ENCODE measurements around the gene ADCY3. TPM values are rescaled to one million over a fixed set of nuclear protein-coding genes. Genes with fewer than 3 reads are reported as not detected.

The ADCY3 gene
- total RNA-seq, 3 donors from 2014 or later, result 29.3 to 89.1 (median 56.1) TPM

DNA sequence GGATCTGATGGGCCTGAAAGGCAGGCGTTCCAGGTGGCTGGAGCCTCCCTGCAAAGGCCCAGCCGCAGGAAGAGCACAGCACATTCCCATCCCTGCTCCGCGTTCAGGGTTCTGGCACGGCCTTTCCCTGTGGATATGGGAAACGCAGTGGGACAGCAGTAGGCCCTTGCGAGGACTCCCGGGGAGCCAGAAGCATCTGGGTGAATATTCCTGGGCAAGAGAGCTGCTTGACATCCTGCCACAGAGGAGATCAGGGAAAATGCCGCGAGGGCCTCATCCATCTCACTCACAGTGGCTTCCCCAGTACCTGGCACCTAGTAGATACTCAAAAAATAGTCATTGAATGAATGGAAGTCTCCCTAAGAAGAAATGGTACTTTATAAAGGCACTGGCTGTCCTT is 3.1 kb upstream of the ADCY3 start:
- intact Hi-C loops (cut with DNase I; ENCODE audit: low total_unique reads), result loop anchor here (5.0 kb wide), 1 partner anchor 1634 kb away; no protein-coding TSS in a partner anchor
- Histone ChIP-seq H3K36me3 (no peaks in the 10 kb centered on the region), H3K9me3 (no peaks in the 10 kb centered on the region), H3K4me3 (no peak overlapping the region), H3K27me3 (no peaks in the 10 kb centered on the region), H3K4me1 (peaks cover 0 to 7% of the 10 kb centered on the region in 2 donors), H3K27ac (no peak overlapping the region)
- no peak for TF ChIP-seq POLR2AphosphoS5 (IDR thresholded peaks at IDR 0.05)
- TF ChIP-seq POLR2A (IDR thresholded peaks at IDR 0.05), result no peak
- TF ChIP-seq, protein P1, sequence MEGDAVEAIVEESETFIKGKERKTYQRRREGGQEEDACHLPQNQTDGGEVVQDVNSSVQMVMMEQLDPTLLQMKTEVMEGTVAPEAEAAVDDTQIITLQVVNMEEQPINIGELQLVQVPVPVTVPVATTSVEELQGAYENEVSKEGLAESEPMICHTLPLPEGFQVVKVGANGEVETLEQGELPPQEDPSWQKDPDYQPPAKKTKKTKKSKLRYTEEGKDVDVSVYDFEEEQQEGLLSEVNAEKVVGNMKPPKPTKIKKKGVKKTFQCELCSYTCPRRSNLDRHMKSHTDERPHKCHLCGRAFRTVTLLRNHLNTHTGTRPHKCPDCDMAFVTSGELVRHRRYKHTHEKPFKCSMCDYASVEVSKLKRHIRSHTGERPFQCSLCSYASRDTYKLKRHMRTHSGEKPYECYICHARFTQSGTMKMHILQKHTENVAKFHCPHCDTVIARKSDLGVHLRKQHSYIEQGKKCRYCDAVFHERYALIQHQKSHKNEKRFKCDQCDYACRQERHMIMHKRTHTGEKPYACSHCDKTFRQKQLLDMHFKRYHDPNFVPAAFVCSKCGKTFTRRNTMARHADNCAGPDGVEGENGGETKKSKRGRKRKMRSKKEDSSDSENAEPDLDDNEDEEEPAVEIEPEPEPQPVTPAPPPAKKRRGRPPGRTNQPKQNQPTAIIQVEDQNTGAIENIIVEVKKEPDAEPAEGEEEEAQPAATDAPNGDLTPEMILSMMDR (IDR thresholded peaks at IDR 0.05), result no peak
- peak in 1 of 2 donors; percentile 19 for DNase-seq (ENCODE audit: low spot score in 2 of 2)

DNA sequence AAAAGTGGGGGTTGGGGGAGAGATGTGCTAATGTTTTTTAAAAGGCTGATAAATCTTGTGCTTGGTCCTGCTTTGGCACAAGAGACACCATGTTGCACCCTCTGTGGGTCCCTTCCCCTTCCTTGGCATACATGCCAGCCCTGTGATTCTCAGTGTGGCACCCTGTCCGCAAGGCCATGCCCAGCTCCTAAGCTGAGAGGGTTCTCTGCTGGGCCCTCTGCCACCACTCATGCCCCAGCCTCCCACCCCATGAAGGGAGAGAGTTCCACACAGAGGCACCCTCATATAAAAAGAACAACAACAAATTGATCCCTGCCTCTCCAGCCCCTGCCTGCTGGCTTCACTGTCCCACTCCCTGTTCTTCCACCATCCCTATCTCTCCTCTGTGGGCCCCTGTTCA is 2.5 kb upstream of the ADCY3 start:
- Histone ChIP-seq H3K4me3 (no peak overlapping the region), H3K4me1 (peaks cover 0 to 8% of the 10 kb centered on the region in 2 donors), H3K36me3 (no peaks in the 10 kb centered on the region), H3K27me3 (no peaks in the 10 kb centered on the region), H3K27ac (peak overlapping the region in 1 of 2 donors; percentile 7), H3K9me3 (no peaks in the 10 kb centered on the region)
- peak in 1 of 2 donors; percentile 24 for DNase-seq (ENCODE audit: low spot score in 2 of 2)
- TF ChIP-seq POLR2AphosphoS5 (IDR thresholded peaks at IDR 0.05) (no peak), POLR2A (IDR thresholded peaks at IDR 0.05) (no peak)
- TF ChIP-seq, protein P1 (IDR thresholded peaks at IDR 0.05), result no peak
- intact Hi-C loops (cut with DNase I; ENCODE audit: low total_unique reads), result loop anchor here (5.0 kb wide), 1 partner anchor 1635 kb away; no protein-coding TSS in a partner anchor

DNA sequence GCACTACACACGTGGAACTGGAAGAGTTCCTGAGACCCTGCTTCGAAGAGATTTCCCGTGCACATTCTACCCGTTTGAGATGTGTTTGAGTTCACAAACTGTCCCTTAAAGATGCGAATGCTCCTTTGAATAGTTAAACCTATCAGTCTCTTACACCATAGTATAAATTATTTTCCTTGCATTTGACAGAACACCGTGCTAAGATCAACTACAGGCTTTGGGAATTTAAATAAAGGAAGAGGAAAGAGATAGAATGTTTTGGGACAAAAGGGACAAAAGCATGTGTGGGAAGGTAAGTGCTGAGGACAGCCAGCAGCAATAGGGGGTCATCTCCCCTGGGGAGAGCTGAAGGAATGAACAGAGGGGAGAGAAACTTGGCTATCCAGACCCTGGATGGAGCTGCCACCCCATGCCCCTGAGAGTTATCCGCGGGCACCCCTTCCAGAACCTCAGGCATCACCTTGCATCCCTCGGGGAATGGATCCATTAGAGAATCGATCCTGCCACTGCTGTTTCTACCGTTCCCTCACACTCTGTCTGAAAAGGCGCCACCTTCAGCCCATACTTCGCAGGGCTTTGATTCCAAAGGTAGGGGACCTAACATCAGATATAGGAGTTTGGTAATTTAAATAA is 888 bp upstream of the ADCY3 start:
- Histone ChIP-seq H3K4me1 (peaks cover 0 to 9% of the 10 kb centered on the region in 2 donors), H3K36me3 (no peaks in the 10 kb centered on the region), H3K4me3 (peak overlapping the region; percentile 60 to 96 (median 70)), H3K27me3 (no peaks in the 10 kb centered on the region), H3K9me3 (no peaks in the 10 kb centered on the region), H3K27ac (peak overlapping the region; percentile 57 to 88)
- DNase-seq (ENCODE audit: low spot score in 2 of 2), result peak in 1 of 2 donors; percentile 28
- TF ChIP-seq POLR2AphosphoS5 (IDR thresholded peaks at IDR 0.05) (no peak), POLR2A (IDR thresholded peaks at IDR 0.05) (no peak)
- TF ChIP-seq, protein P1 (IDR thresholded peaks at IDR 0.05), result no peak
- intact Hi-C loops (cut with DNase I; ENCODE audit: low total_unique reads), result loop anchor here (5.0 kb wide), 1 partner anchor 1636 kb away; no protein-coding TSS in a partner anchor

DNA sequence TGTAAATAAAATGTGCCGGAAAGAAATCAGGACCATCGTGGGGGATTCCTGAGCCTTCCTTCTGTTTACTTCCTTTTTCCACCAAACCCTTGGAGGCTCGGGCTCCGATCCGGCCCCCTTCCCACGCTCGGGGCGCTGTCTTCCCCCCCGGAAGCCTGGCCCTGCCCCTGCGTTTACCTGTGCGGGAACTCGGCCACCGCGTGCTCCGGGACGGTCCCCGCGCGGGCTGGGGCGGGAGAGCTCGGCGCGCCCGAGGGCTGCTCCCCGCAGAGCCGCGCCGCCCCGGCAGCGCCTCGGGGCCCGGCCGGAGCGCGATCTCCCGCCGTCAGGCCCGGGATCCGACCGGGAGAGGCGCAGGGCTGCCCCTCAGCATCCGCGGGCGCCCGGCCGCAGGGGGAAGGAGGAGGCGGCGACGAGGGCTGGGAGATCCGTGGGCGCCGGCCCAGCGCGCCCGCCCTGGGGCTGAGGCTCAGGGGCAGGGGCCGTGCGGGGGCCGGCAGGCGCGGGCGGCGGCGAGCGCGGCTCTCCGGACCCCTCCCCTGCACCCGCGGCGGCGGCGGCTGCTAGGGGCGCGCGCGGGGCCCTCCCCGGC is 435 bp downstream of the ADCY3 start:
- Histone ChIP-seq H3K4me3 (peak overlapping the region; percentile 60 to 96 (median 70)), H3K9me3 (no peaks in the 10 kb centered on the region), H3K4me1 (peaks cover 0 to 9% of the 10 kb centered on the region in 2 donors), H3K27ac (peak overlapping the region; percentile 67 to 88), H3K27me3 (no peaks in the 10 kb centered on the region), H3K36me3 (no peaks in the 10 kb centered on the region)
- intact Hi-C loops (cut with DNase I; ENCODE audit: low total_unique reads), result loop anchor here (5.0 kb wide), 1 partner anchor 1638 kb away; no protein-coding TSS in a partner anchor
- no peak for TF ChIP-seq POLR2A (IDR thresholded peaks at IDR 0.05)
- no peak for TF ChIP-seq POLR2AphosphoS5 (IDR thresholded peaks at IDR 0.05)
- TF ChIP-seq, protein P1 (IDR thresholded peaks at IDR 0.05), result no peak
- DNase-seq (ENCODE audit: low spot score in 2 of 2), result peak in 1 of 2 donors; percentile 48

DNA sequence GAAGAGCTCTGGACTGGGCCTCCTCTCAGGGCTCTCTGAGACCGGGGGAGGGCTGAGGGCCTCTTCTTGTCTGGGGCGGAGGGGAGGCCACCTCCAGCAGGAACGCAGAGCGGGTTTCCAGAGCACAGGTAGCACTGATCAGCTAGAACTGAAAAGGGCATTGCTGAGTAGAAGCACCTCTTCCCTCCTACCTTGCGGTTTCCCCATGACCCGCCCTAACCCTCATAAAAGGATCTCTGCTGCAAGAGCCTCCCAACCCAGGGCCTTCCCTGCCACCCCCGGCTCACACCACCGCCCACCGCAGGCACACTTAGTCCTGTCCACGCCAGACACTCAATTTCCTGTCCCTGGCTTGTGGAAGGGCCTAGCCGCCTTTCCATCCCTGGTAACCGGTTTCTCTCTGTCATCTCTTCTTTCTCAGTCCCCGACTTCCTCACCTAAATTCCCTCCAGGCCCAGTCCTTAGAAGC is 966 bp downstream of the ADCY3 start:
- Histone ChIP-seq H3K4me3 (peak overlapping the region; percentile 60 to 96 (median 70)), H3K27me3 (no peaks in the 10 kb centered on the region), H3K36me3 (no peaks in the 10 kb centered on the region), H3K27ac (peak overlapping the region; percentile 67 to 88), H3K9me3 (no peaks in the 10 kb centered on the region), H3K4me1 (peaks cover 0 to 9% of the 10 kb centered on the region in 2 donors)
- intact Hi-C loops (cut with DNase I; ENCODE audit: low total_unique reads), result no loop called here
- DNase-seq (ENCODE audit: low spot score in 2 of 2), result peak in 1 of 2 donors; percentile 39
- TF ChIP-seq POLR2A (IDR thresholded peaks at IDR 0.05) (no peak), POLR2AphosphoS5 (IDR thresholded peaks at IDR 0.05) (no peak)
- TF ChIP-seq, protein P1 (IDR thresholded peaks at IDR 0.05), result no peak

Data from breast epithelium (tissue), 4 donors.